ENCODE measurements around the gene NBEAL2.

NBEAL2 gene

DNA sequence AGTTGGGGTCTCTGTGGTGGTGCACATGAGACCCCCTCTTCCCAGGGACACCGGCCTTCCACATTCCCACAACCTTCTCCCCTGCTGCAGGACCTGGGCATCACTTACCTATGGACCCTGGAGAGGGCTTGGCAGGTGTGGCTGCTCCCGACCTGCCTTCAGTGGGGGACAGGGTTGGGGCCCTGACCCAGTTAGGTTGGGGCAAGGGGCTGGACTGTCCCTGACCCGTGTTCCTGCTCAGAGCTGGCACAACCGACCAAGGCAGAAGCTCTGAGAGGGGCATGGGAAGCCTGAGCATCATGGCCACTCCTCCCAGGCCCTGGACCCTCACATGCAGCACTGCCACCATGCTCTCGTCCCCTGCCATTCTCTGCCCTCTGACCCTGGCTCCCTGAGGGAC lies 6.1 kb downstream of the NBEAL2 start:
- TF ChIP-seq POLR2AphosphoS5 (IDR thresholded peaks at IDR 0.05; ENCODE audit: borderline replicate concordance, low read depth, low read length) (no peak), FOXP2 (optimal IDR thresholded peaks at IDR 0.05; ENCODE audit: control extremely low read depth, extremely low read length, insufficient read depth) (no peak), EZH2 (IDR thresholded peaks at IDR 0.05) (no peak)
- no peak overlapping the region for H3K27ac ChIP-seq
- no peaks in the 10 kb centered on the region for H3K9me3 ChIP-seq (ENCODE audit: low read depth, low read length)
- H3K36me3 ChIP-seq (ENCODE audit: insufficient read depth, low read length) = no peaks in the 10 kb centered on the region
- no peak overlapping the region for H3K9ac ChIP-seq (ENCODE audit: insufficient read length)
- H3K4me3 ChIP-seq = no peak overlapping the region
- DNase-seq (ENCODE audit: low read depth, low spot score) = no peak

- Histone ChIP-seq H3K9me3 (ENCODE audit: low read depth, low read length) (no peaks in the 10 kb centered on the region), H3K27ac (no peak overlapping the region), H3K9ac (ENCODE audit: insufficient read length) (no peak overlapping the region), H3K36me3 (ENCODE audit: insufficient read depth, low read length) (no peaks in the 10 kb centered on the region), H3K4me3 (no peak overlapping the region)
- no peak for DNase-seq (ENCODE audit: low read depth, low spot score)
- TF ChIP-seq EZH2 (IDR thresholded peaks at IDR 0.05) (no peak), FOXP2 (optimal IDR thresholded peaks at IDR 0.05; ENCODE audit: control extremely low read depth, extremely low read length, insufficient read depth) (no peak), POLR2AphosphoS5 (IDR thresholded peaks at IDR 0.05; ENCODE audit: borderline replicate concordance, low read depth, low read length) (no peak)
Observed at GRCh38 chr3:46986055-46986730, 6.7 kb downstream of the NBEAL2 start.

- Histone ChIP-seq H3K27ac (no peak overlapping the region), H3K36me3 (ENCODE audit: insufficient read depth, low read length) (no peaks in the 10 kb centered on the region), H3K9me3 (ENCODE audit: low read depth, low read length) (no peaks in the 10 kb centered on the region), H3K9ac (ENCODE audit: insufficient read length) (no peak overlapping the region), H3K4me3 (no peak overlapping the region)
- no peak for TF ChIP-seq EZH2 (IDR thresholded peaks at IDR 0.05)
- no peak for TF ChIP-seq FOXP2 (optimal IDR thresholded peaks at IDR 0.05; ENCODE audit: control extremely low read depth, extremely low read length, insufficient read depth)
- TF ChIP-seq POLR2AphosphoS5 (IDR thresholded peaks at IDR 0.05; ENCODE audit: borderline replicate concordance, low read depth, low read length) = no peak
- no peak for DNase-seq (ENCODE audit: low read depth, low spot score)
Observed at GRCh38 chr3:46986782-46987310, 7.4 kb downstream of the NBEAL2 start.

DNA sequence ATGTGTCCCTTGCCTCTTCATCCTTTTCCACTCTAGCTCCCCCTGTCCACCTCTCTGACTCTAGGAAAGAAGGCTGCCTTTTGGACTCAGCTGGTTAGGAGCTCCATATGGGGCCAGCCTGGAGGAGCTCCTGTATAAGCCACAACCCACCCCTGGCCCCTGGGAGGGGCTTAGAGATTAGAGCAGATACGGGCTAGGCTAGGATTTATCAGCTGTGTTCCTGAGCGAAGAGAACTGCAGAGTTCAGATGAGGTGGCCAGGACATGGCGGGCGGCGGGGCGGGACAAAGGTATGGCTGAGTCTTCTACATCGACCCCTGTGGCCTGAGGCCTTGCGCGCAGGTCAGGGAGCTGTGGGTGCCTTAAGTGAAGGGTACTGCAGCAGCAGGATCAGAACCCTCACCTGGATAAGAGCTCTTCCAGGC lies 7.9 kb downstream of the NBEAL2 start:
- Histone ChIP-seq H3K27ac (peak overlapping the region; percentile 16; the same call in 1 of the 2 replicates), H3K9me3 (ENCODE audit: low read depth, low read length) (no peaks in the 10 kb centered on the region), H3K4me3 (no peak overlapping the region), H3K9ac (ENCODE audit: insufficient read length) (no peak overlapping the region), H3K36me3 (ENCODE audit: insufficient read depth, low read length) (no peaks in the 10 kb centered on the region)
- no peak for DNase-seq (ENCODE audit: low read depth, low spot score)
- TF ChIP-seq FOXP2 (optimal IDR thresholded peaks at IDR 0.05; ENCODE audit: control extremely low read depth, extremely low read length, insufficient read depth) (no peak), POLR2AphosphoS5 (IDR thresholded peaks at IDR 0.05; ENCODE audit: borderline replicate concordance, low read depth, low read length) (no peak), EZH2 (IDR thresholded peaks at IDR 0.05) (no peak)

GRCh38 chr3:46987743-46988401 lies 8.4 kb downstream of the NBEAL2 start:
- Histone ChIP-seq H3K9me3 (ENCODE audit: low read depth, low read length) (no peaks in the 10 kb centered on the region), H3K4me3 (no peak overlapping the region), H3K36me3 (ENCODE audit: insufficient read depth, low read length) (no peaks in the 10 kb centered on the region), H3K27ac (peak overlapping the region; percentile 42; the same call in 1 of the 2 replicates), H3K9ac (ENCODE audit: insufficient read length) (no peak overlapping the region)
- TF ChIP-seq FOXP2 (optimal IDR thresholded peaks at IDR 0.05; ENCODE audit: control extremely low read depth, extremely low read length, insufficient read depth) (no peak), POLR2AphosphoS5 (IDR thresholded peaks at IDR 0.05; ENCODE audit: borderline replicate concordance, low read depth, low read length) (peak; percentile 16; the same call in 1 of the 2 replicates)
- DNase-seq (ENCODE audit: low read depth, low spot score) = no peak

- DNase-seq (ENCODE audit: low read depth, low spot score) = no peak
- Histone ChIP-seq H3K9me3 (ENCODE audit: low read depth, low read length) (no peaks in the 10 kb centered on the region), H3K9ac (ENCODE audit: insufficient read length) (no peak overlapping the region), H3K36me3 (ENCODE audit: insufficient read depth, low read length) (no peaks in the 10 kb centered on the region), H3K4me3 (no peak overlapping the region), H3K27ac (no peak overlapping the region)
- no peak for TF ChIP-seq EZH2 (IDR thresholded peaks at IDR 0.05)
- TF ChIP-seq FOXP2 (optimal IDR thresholded peaks at IDR 0.05; ENCODE audit: control extremely low read depth, extremely low read length, insufficient read depth) = no peak
- TF ChIP-seq POLR2AphosphoS5 (IDR thresholded peaks at IDR 0.05; ENCODE audit: borderline replicate concordance, low read depth, low read length) = no peak
Observed at GRCh38 chr3:46988616-46989015, 9.2 kb downstream of the NBEAL2 start.

GRCh38 chr3:46989146-46989810 lies 9.8 kb downstream of the NBEAL2 start:
- Histone ChIP-seq H3K4me3 (no peak overlapping the region), H3K9ac (ENCODE audit: insufficient read length) (no peak overlapping the region), H3K27ac (no peak overlapping the region), H3K9me3 (ENCODE audit: low read depth, low read length) (no peaks in the 10 kb centered on the region), H3K36me3 (ENCODE audit: insufficient read depth, low read length) (no peaks in the 10 kb centered on the region)
- TF ChIP-seq POLR2AphosphoS5 (IDR thresholded peaks at IDR 0.05; ENCODE audit: borderline replicate concordance, low read depth, low read length) (no peak), FOXP2 (optimal IDR thresholded peaks at IDR 0.05; ENCODE audit: control extremely low read depth, extremely low read length, insufficient read depth) (no peak), EZH2 (IDR thresholded peaks at IDR 0.05) (no peak)
- DNase-seq (ENCODE audit: low read depth, low spot score) = no peak
